Right ventricle myocardium superior (tissue), 1 donor: Measurements from ENCODE around the gene KLF16. TPM values are rescaled to one million over a fixed set of nuclear protein-coding genes. Genes with fewer than 3 reads are reported as not detected.
"Not testable (repeated sequence)": the region's sequence is repeated elsewhere in the genome, so short reads cannot be mapped to it uniquely, and the experiment has no call there.

Source experiments
- ATAC-seq: fragments of 200-7000 bp; cut with Tn5 transposase; one replicate; pipeline ENCODE4 v1.9.1; 2020; ENCODE audit warnings: mild to moderate bottlenecking; ENCODE audit not compliant: poor library complexity
- DNase-seq: peaks from one replicate; pipeline ENCODE4 v3.0.0-alpha.2; 2020
- intact Hi-C: fragments of 100-400 bp; cut with DNase I; formaldehyde crosslinking; loops from one replicate; pipeline ENCODE4 v1.11.2; 2022
- long read RNA-seq: library from polyadenylated mRNA; unstranded; transcript quantifications from one replicate; pipeline ENCODE4 v2.0.0, GENCODE V29; 2021
- total RNA-seq: library from RNA; stranded (reverse); fragmentation: NEBNext Ultra II Directional; extraction: Animal tissue kit (Norgen Biotek cat#: 25700); gene quantifications from one replicate; pipeline ENCODE4 v1.2.1, GENCODE V29; 2021
- donor health status: DM: no; HTN: yes; CAD: no; lungs with severe emphysema.

Gene KLF16
- total RNA-seq, result 6.2 TPM
- long read RNA-seq, transcript KLF16-201 (2 exons, 2,890 nt), result major isoform, 19 of 26 reads
- long read RNA-seq, partial matches to known transcripts, result 0 of 26 reads
- long read RNA-seq, other reads (novel, unspliced or antisense), result 7 of 26 reads

GRCh38 chr19:1863328-1863637, at the start of gene KLF16:
KLF16 (minus strand) TSS chr19:1863579; CDS start chr19:1863497, 82 bp downstream.
- no peak for DNase-seq

GRCh38 chr19:1912760-1913505, 49.6 kb upstream of the KLF16 start:
- DNase-seq (no peak), ATAC-seq (no peak)
- intact Hi-C loops, result no loop called here

More at GRCh38 chr19:1863328-1863637, at the start of gene KLF16:
- intact Hi-C loops, result no loop called here
- ATAC-seq, result no peak

- ATAC-seq (no peak), DNase-seq (no peak)
- intact Hi-C loops, result no loop called here
Observed at GRCh38 chr19:1911995-1912394, 48.6 kb upstream of the KLF16 start.

GRCh38 chr19:1911098-1911497, 47.7 kb upstream of the KLF16 start:
- no peak for DNase-seq
- ATAC-seq, result no peak
- intact Hi-C loops, result no loop called here

- no peak for DNase-seq
- intact Hi-C loops, result no loop called here
- no peak for ATAC-seq
Observed at GRCh38 chr19:1910177-1910576, 46.8 kb upstream of the KLF16 start.

- no peak for DNase-seq
- intact Hi-C loops, result no loop called here
- no peak for ATAC-seq
Observed at GRCh38 chr19:1909761-1910080, 46.3 kb upstream of the KLF16 start.

- intact Hi-C loops, result no loop called here
- no peak for ATAC-seq
Observed at GRCh38 chr19:1908364-1908678, 44.9 kb upstream of the KLF16 start.

GRCh38 chr19:1907563-1908363, 44.4 kb upstream of the KLF16 start:
- no peak for DNase-seq
- intact Hi-C loops, result no loop called here
- ATAC-seq, result no peak

More at GRCh38 chr19:1908364-1908678, 44.9 kb upstream of the KLF16 start:
- no peak for DNase-seq

GRCh38 chr19:1906985-1907562, 43.7 kb upstream of the KLF16 start:
- ATAC-seq (no peak), DNase-seq (no peak)
- intact Hi-C loops, result no loop called here

GRCh38 chr19:1905863-1906375, 42.5 kb upstream of the KLF16 start:
- no peak for DNase-seq
- ATAC-seq, result no peak
- intact Hi-C loops, result no loop called here

- peak; percentile 100 for DNase-seq
- ATAC-seq, result peak; percentile 98
- intact Hi-C loops, result no loop called here
Observed at GRCh38 chr19:1905110-1905862, 41.9 kb upstream of the KLF16 start, which contains the start of the genes ADAT3 and SCAMP4. ADAT3 (plus strand) TSS chr19:1905399; CDS start chr19:1912048, 6,649 bp downstream. SCAMP4 (plus strand) TSS chr19:1905399; CDS start chr19:1915020, 9,621 bp downstream.

GRCh38 chr19:1904860-1905109, 41.4 kb upstream of the KLF16 start:
- ATAC-seq (no peak), DNase-seq (no peak)
- intact Hi-C loops, result no loop called here

GRCh38 chr19:1902923-1903322, 39.5 kb upstream of the KLF16 start:
- intact Hi-C loops, result no loop called here
- ATAC-seq (no peak), DNase-seq (no peak)

- DNase-seq (peak; percentile 62), ATAC-seq (no peak)
- intact Hi-C loops, result no loop called here
Observed at GRCh38 chr19:1901940-1902404, 38.6 kb upstream of the KLF16 start.

- intact Hi-C loops, result no loop called here
- ATAC-seq, result no peak
- DNase-seq, result no peak
Observed at GRCh38 chr19:1896508-1896907, 33.1 kb upstream of the KLF16 start.

- ATAC-seq (no peak), DNase-seq (no peak)
- intact Hi-C loops, result no loop called here
Observed at GRCh38 chr19:1893791-1894190, 30.4 kb upstream of the KLF16 start.

- no peak for DNase-seq
- intact Hi-C loops, result no loop called here
- ATAC-seq, result no peak
Observed at GRCh38 chr19:1889907-1890306, 26.5 kb upstream of the KLF16 start.

- intact Hi-C loops, result no loop called here
- no peak for DNase-seq
Observed at GRCh38 chr19:1888385-1888784, 25.0 kb upstream of the KLF16 start.

GRCh38 chr19:1886360-1886759, 23.0 kb upstream of the KLF16 start:
- intact Hi-C loops, DNase-seq, ATAC-seq: not testable (repeated sequence)

More at GRCh38 chr19:1888385-1888784, 25.0 kb upstream of the KLF16 start:
- no peak for ATAC-seq
